A549 (cell line): ENCODE data around the gene PDGFC.

Source experiments
- CEBPB ChIP-seq, 2 experiments: fragments of >200 bp in 1 of 2; sonication (Bioruptor Twin) in 1 of 2; formaldehyde crosslinking in 1 of 2; IDR thresholded peaks; 2 replicates each; pipeline ENCODE4 v1.6.1; 2012 to 2016
- CTCF ChIP-seq: fragments of >200 bp; sonication (Bioruptor Twin); formaldehyde crosslinking; IDR thresholded peaks from 3 replicates; pipeline ENCODE4 v1.5.1; 2016
- EP300 ChIP-seq, 2 experiments: fragments of >200 bp; sonication (Bioruptor Twin); formaldehyde crosslinking; IDR thresholded peaks; 2 replicates in 1 of 2; 3 replicates in 1 of 2; pipeline ENCODE4 v1.6.1; 2016 to 2017
- PHF8 ChIP-seq: fragments of 200-600 bp; sonication (generic); IDR thresholded peaks from 2 replicates; pipeline ENCODE4 v1.6.1; 2016; ENCODE audit warnings: low read depth, mild to moderate bottlenecking, antibody characterized with exemption, moderate library complexity, borderline replicate concordance
- POLR2A ChIP-seq: IDR thresholded peaks from 2 replicates; pipeline ENCODE4 v1.6.1; 2012; ENCODE audit warnings: mild to moderate bottlenecking, low read length
- POLR2AphosphoS2 ChIP-seq: conservative IDR thresholded peaks from 2 replicates; pipeline ENCODE4 v1.6.1; 2012; ENCODE audit warnings: low read length, improper control_type of control experiment, inconsistent platforms
- RAD21 ChIP-seq, 2 experiments: fragments of >200 bp in 1 of 2; sonication (Bioruptor Twin) in 1 of 2; formaldehyde crosslinking in 1 of 2; IDR thresholded peaks in 1 of 2; conservative IDR thresholded peaks in 1 of 2; 2 replicates in 1 of 2; 3 replicates in 1 of 2; pipeline ENCODE4 v1.6.1; 2012 to 2018; ENCODE audit warnings: inconsistent platforms in 1 of 2
- RCOR1 ChIP-seq: fragments of 150-350 bp; IDR thresholded peaks from 2 replicates; pipeline ENCODE4 v1.6.1; 2014; ENCODE audit warnings: antibody characterized with exemption, low read length, low read depth

GRCh38 chr4:156830351-156830750 is 141.2 kb downstream of the PDGFC start:
- TF ChIP-seq EP300 (IDR thresholded peaks at IDR 0.05), result no peak
- TF ChIP-seq CTCF, result no peak
- TF ChIP-seq POLR2A, result no peak
- TF ChIP-seq RAD21 (conservative IDR thresholded peaks at IDR 0.05 in 1 of 2, IDR thresholded peaks at IDR 0.05 in 1 of 2), result no peak
- no peak for TF ChIP-seq CEBPB (IDR thresholded peaks at IDR 0.05)
- no peak for TF ChIP-seq PHF8
- no peak for TF ChIP-seq RCOR1
- no peak for TF ChIP-seq POLR2AphosphoS2
